ENCODE data around the gene WDR82. TPM values are rescaled to one million over a fixed set of nuclear protein-coding genes. Genes with fewer than 3 reads are reported as not detected.
A peak's percentile ranks its signal among the peaks of the same experiment; 100 is the strongest.

WDR82 gene
- total RNA-seq, 1 donor from 2014 or later, result 57.4 TPM

GRCh38 chr3:52315006-52315405, 36.6 kb upstream of the WDR82 start:
- peaks cover 3% of the 10 kb centered on the region for H3K4me1 Mint-ChIP-seq (ENCODE audit: low read depth, unreplicated experiment)

GRCh38 chr3:52314489-52314888, 36.0 kb upstream of the WDR82 start:
- Histone ChIP-seq H4K20me1 (ENCODE audit: insufficient read depth, low read length) (no peaks in the 10 kb centered on the region), H3K9me3 (ENCODE audit: insufficient read depth, low read depth, low read length) (no peaks in the 10 kb centered on the region), H3K9ac (ENCODE audit: low read length) (no peak overlapping the region), H3K4me2 (ENCODE audit: low read length) (no peak overlapping the region), H3K27ac (ENCODE audit: low read depth, low read length) (no peak overlapping the region), H3K4me1 (ENCODE audit: insufficient read depth, low read length) (peaks cover 11% of the 10 kb centered on the region), H3K27me3 (ENCODE audit: insufficient read depth, low read length) (no peaks in the 10 kb centered on the region), H3K36me3 (ENCODE audit: insufficient read depth, low read length) (no peaks in the 10 kb centered on the region), H3K4me3 (ENCODE audit: insufficient read depth, low read depth, low read length) (no peak overlapping the region), H3K79me2 (ENCODE audit: insufficient read depth, low read length) (no peaks in the 10 kb centered on the region), H2AFZ (ENCODE audit: low read depth, low read length) (no peak overlapping the region)
- Mint-ChIP-seq H3K36me3 (ENCODE audit: low read depth, unreplicated experiment) (peaks cover 11% of the 10 kb centered on the region), H3K27ac (ENCODE audit: unreplicated experiment) (no peak overlapping the region), H3K4me1 (ENCODE audit: low read depth, unreplicated experiment) (peaks cover 3% of the 10 kb centered on the region), H3K9me3 (ENCODE audit: unreplicated experiment) (peaks cover 1% of the 10 kb centered on the region), H3K27me3 (ENCODE audit: low read depth, unreplicated experiment) (peaks cover 20% of the 10 kb centered on the region), H3K4me3 (ENCODE audit: unreplicated experiment) (peak overlapping the region; percentile 16)
- DNase-seq (ENCODE audit: low read depth) (no peak), FAIRE-seq (no peak)
- TF ChIP-seq EZH2 (IDR thresholded peaks at IDR 0.05; ENCODE audit: insufficient read depth, low read length) (no peak), CTCF (IDR thresholded peaks at IDR 0.05; ENCODE audit: insufficient read depth, low read depth, low read length) (no peak)

More at GRCh38 chr3:52315006-52315405, 36.6 kb upstream of the WDR82 start:
- H3K27ac ChIP-seq (ENCODE audit: low read depth, low read length), result no peak overlapping the region
- no peak overlapping the region for H3K4me3 ChIP-seq (ENCODE audit: insufficient read depth, low read depth, low read length)
- peaks cover 8% of the 10 kb centered on the region for H3K36me3 Mint-ChIP-seq (ENCODE audit: low read depth, unreplicated experiment)
- TF ChIP-seq EZH2 (IDR thresholded peaks at IDR 0.05; ENCODE audit: insufficient read depth, low read length) (no peak), CTCF (IDR thresholded peaks at IDR 0.05; ENCODE audit: insufficient read depth, low read depth, low read length) (no peak)
- no peak overlapping the region for H3K27ac Mint-ChIP-seq (ENCODE audit: unreplicated experiment)
- no peak overlapping the region for H2AFZ ChIP-seq (ENCODE audit: low read depth, low read length)
- DNase-seq (ENCODE audit: low read depth), result no peak
- H3K9me3 ChIP-seq (ENCODE audit: insufficient read depth, low read depth, low read length), result no peaks in the 10 kb centered on the region
- H3K27me3 Mint-ChIP-seq (ENCODE audit: low read depth, unreplicated experiment), result peaks cover 19% of the 10 kb centered on the region
- H3K36me3 ChIP-seq (ENCODE audit: insufficient read depth, low read length), result no peaks in the 10 kb centered on the region
- H4K20me1 ChIP-seq (ENCODE audit: insufficient read depth, low read length), result no peaks in the 10 kb centered on the region
- no peak overlapping the region for H3K4me3 Mint-ChIP-seq (ENCODE audit: unreplicated experiment)
- peaks cover 1% of the 10 kb centered on the region for H3K9me3 Mint-ChIP-seq (ENCODE audit: unreplicated experiment)
- H3K9ac ChIP-seq (ENCODE audit: low read length), result no peak overlapping the region
- H3K4me1 ChIP-seq (ENCODE audit: insufficient read depth, low read length), result peaks cover 11% of the 10 kb centered on the region
- no peak for FAIRE-seq
- H3K79me2 ChIP-seq (ENCODE audit: insufficient read depth, low read length), result no peaks in the 10 kb centered on the region
- H3K4me2 ChIP-seq (ENCODE audit: low read length), result no peak overlapping the region
- no peaks in the 10 kb centered on the region for H3K27me3 ChIP-seq (ENCODE audit: insufficient read depth, low read length)

- Mint-ChIP-seq H3K27me3 (ENCODE audit: low read depth, unreplicated experiment) (peaks cover 18% of the 10 kb centered on the region), H3K36me3 (ENCODE audit: low read depth, unreplicated experiment) (peaks cover 9% of the 10 kb centered on the region), H3K4me1 (ENCODE audit: low read depth, unreplicated experiment) (peaks cover 3% of the 10 kb centered on the region), H3K27ac (ENCODE audit: unreplicated experiment) (no peak overlapping the region), H3K9me3 (ENCODE audit: unreplicated experiment) (peaks cover 1% of the 10 kb centered on the region), H3K4me3 (ENCODE audit: unreplicated experiment) (no peak overlapping the region)
- no peak for TF ChIP-seq EZH2 (IDR thresholded peaks at IDR 0.05; ENCODE audit: insufficient read depth, low read length)
- no peak for TF ChIP-seq CTCF (IDR thresholded peaks at IDR 0.05; ENCODE audit: insufficient read depth, low read depth, low read length)
- peaks cover 11% of the 10 kb centered on the region for H3K4me1 ChIP-seq (ENCODE audit: insufficient read depth, low read length)
- no peaks in the 10 kb centered on the region for H4K20me1 ChIP-seq (ENCODE audit: insufficient read depth, low read length)
- H2AFZ ChIP-seq (ENCODE audit: low read depth, low read length), result no peak overlapping the region
- FAIRE-seq (no peak), DNase-seq (ENCODE audit: low read depth) (peak; percentile 24)
- no peaks in the 10 kb centered on the region for H3K36me3 ChIP-seq (ENCODE audit: insufficient read depth, low read length)
- H3K27me3 ChIP-seq (ENCODE audit: insufficient read depth, low read length), result no peaks in the 10 kb centered on the region
- H3K4me2 ChIP-seq (ENCODE audit: low read length), result peak overlapping the region; percentile 3
- no peaks in the 10 kb centered on the region for H3K9me3 ChIP-seq (ENCODE audit: insufficient read depth, low read depth, low read length)
- no peak overlapping the region for H3K4me3 ChIP-seq (ENCODE audit: insufficient read depth, low read depth, low read length)
- H3K79me2 ChIP-seq (ENCODE audit: insufficient read depth, low read length), result no peaks in the 10 kb centered on the region
- H3K27ac ChIP-seq (ENCODE audit: low read depth, low read length), result no peak overlapping the region
- H3K9ac ChIP-seq (ENCODE audit: low read length), result no peak overlapping the region
Observed at GRCh38 chr3:52313774-52314188, 35.3 kb upstream of the WDR82 start.
